NCI-H2029 treated with DMSO at 0.1 percent for 48 hours (cell line): Measurements from ENCODE around the gene PPP1R7.
A peak's percentile ranks its signal among the peaks of the same experiment; 100 is the strongest.

Experiments used
- DNase-seq: peaks from one replicate; lab custom pipeline; 2025; lab: John Stamatoyannopoulos, UW

PPP1R7 gene

DNA sequence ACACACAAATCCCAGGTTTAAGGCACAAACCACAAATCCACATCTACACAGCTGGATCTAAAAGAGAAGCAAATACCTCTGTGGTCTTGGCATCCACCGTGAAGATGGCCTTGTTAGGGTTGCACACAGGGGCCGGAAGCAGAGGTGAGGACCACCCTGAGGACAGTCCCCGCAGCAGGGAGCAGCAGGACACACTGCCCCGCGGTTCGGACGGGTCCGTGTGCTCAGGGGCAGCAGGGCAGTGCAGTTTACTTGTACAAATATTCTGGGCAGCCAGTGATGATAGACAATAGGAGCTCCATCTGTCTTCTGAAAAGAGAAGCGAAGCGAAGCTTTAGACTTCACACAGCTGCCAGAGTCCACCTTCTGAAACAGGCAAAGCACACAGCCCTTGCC lies 9.8 kb upstream of the PPP1R7 start:
- DNase-seq, result no peak

DNA sequence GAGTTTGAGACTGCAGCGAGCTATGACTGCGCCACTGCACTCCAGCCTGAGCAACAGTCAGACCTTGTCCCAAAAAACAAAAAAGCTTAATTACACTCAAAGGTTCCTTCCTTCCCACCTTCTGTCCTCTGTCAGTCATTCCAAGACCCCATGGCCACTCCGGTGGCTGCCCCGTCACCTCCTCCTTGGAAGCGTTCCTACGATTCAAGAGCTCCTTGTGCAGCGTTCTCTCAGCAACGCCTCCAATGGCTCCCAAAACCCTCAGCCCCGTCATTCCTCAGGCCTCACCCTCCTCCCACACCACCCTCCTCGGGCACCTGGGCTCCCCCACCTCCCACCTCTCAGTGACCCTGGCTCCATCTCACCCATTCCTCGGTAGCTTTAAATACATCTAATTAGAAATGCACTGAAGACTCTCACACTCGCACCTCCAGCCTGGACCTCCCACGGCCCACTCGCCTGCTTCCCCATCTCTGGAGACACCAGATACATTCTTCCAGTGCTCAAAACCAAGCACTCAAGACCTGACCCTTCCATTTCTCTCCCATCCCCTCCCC lies 9.0 kb upstream of the PPP1R7 start:
- no peak for DNase-seq

DNA sequence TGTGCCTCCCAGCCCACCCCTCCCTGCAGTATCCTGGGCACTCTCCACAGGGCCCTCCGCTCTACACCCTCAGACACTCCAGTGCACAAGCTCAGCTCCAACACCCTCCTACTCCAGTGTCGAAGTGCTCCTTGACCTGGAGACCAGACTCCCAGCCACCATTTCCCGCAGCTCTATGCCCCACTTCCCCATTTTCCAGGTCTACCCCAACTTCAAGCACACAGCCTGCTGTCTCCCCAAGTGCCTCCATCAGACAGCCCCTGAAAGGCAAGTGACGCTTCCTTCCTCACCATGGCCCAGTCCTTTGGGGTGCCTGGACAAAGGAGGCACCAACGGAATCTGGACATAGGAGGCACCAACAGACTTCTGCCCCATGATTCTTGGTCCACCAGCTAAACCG lies 8.2 kb upstream of the PPP1R7 start:
- no peak for DNase-seq

DNA sequence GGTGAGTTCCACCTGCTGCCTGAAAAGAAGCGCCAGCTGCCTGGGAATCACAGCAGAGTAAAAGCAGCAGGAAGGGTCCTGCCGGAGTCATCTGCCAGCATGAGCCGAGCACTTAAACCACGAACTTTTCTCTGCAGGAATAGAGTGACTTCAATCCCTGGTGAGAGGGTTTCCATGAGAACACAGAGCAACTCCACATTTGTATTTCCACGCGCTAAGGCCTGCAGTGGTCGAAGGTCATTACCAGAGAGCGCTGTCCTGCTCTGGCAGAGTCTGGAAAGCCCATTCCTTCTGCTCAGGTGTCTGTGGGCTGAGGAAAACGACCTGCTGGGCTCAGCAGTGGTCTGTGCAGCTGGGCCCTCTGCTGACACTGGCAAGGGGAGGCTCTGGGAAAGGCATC lies 7.7 kb upstream of the PPP1R7 start:
- no peak for DNase-seq

DNA sequence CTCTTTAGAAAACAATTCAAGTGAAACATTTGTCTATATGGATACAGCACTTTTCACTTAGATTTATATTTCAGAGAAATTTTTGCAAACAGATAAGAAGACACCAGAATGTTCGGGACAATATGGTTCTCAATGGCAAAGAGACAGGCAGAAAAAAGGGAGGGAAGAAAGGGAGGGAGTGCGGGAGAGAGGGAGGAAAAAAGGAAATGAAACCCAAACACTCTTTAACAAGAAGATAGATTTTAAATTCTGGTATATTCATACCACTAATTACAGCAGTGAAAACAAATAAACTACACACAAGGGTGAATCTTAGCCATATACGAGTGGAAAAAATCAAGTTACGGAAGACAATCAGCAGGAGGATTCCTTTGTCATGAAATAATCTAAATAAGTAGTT lies 4.0 kb upstream of the PPP1R7 start:
- no peak for DNase-seq

DNA sequence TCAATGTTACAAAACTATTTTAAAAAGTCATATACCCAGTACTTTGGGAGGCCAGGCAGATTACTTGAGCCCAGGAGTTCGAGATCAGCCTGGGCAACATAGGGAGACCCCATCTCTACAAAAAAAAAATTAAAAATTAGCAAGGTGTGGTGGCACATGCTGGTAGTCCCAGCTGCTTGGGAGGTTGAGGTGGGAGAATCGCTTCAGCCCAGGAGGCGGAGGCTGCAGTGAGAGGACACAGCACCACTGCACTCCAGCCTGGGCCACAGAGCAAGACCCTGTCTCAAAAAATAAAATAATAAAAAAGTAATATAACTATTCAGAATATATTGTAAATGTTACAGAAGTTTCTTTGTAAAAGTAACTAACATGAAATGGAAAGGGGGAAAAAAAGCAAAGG lies 2.9 kb upstream of the PPP1R7 start:
- no peak for DNase-seq

DNA sequence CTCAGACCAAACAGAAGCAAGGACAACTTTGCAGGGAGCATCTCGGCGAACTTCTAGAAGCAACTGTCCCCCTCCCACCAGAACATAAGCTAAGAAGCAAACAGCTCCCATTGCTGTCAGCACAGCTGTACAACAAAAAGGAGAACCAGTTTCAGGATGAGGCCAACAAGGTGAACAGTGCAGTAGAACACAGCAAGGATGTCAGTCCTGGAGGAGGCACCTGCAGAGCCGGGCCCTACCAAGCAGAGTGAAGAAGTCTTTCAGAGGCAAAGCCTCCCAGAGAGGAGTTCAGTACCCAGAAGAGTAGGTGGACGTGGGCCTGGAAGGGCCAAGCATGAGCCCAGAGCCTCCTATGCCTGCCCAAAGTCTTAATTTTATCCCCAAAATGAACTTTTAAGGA lies 2.0 kb upstream of the PPP1R7 start:
- DNase-seq, result no peak

DNA sequence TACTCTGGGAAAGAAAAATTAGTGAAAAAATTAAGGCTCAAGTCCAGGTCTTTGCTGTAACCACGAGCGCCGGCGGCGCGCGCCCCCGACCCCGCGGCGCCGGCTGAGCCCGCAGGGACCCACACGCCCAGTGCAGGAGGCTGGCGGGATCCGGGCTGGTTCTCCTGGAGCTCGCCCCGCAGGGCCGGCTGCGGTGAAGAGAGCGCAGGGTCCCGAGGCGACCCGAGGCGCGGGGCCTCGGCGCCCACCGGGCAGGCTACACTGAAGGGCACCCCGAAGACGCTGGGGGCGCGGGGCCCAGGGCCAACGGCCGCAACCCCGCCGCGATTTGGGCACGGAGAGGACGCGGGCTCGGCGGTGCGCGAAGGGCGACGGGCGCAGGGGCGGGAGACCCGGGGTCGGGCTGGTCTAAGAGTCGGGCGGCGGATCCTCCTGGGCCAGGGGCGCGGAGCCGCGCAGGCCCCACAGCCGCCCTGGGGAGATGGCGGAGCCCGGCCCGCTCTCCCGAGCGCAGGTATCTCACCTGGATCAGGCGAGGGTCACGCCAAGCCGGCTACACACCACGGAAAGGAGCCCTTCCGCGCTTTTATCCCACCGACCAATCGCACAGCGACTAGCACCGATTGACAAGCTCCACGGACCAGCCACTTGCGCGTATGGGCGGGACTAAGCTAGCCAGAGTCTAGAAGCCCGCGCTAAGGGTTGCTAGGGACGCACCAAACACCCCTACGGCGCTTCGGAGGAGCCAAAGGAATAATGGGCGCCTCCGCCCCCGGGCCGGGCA lies 1.2 kb upstream of the PPP1R7 start, which contains the start of gene PASK:
TSS of gene PASK (minus strand) at position 582 of the 784 bp plus-strand sequence. CDS start 6,440 bp downstream, outside the sequence.
- DNase-seq, result peak; percentile 90

DNA sequence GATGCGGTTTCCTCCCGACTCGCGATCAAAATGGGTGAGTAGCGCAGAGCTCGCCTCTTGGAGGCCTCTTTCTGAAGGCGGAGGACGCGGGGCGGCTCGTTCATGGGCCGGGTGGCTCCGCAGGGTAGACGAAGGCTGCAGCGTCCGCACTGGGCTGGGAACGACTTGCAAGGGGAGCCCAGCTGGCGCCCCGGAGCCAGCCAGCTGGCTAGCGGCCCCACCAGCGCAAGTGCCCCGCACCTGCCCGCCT lies 667 bp upstream of the PPP1R7 start:
- no peak for DNase-seq

DNA sequence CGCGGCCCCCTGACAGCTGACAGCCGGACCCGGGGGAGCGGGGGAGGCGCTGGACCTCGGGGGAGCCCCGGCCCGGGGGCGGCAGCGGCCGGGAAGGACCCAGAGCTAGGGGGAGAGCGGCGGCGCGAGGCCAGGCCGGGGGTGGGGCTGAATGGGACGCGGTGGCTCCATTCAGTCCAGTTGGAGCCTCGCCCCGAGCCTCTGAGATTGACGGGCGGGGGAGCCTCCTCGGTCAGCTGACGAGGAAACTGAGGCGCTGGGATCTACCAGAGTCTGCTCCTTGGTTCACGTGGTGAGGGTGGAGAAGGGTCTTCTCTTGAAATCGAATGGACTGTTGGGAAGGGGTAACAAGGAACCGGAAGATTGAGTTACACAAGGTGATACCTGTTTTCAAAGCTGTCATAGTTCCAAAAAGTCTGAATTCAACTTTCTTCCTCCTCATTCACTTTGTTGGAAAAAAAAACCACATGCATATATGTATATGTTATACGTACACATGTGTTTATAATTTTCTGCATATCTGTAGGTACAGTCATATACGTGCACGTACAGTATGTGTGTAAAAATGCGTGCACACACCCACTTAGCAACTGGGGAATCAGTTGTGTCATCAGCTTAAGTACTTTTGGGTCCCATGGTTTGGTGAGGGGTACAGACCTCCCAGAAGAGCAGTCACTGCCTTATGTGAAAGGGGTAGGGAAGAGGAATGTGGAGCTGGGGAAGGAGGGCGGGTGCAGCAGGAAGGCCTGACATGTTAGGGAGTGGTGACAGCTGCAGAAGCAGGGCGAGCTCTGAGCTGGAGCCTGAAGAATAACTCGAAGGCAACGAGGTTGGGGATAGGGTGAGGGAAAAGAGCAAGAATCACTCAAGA lies 628 bp downstream of the PPP1R7 start:
- no peak for DNase-seq

DNA sequence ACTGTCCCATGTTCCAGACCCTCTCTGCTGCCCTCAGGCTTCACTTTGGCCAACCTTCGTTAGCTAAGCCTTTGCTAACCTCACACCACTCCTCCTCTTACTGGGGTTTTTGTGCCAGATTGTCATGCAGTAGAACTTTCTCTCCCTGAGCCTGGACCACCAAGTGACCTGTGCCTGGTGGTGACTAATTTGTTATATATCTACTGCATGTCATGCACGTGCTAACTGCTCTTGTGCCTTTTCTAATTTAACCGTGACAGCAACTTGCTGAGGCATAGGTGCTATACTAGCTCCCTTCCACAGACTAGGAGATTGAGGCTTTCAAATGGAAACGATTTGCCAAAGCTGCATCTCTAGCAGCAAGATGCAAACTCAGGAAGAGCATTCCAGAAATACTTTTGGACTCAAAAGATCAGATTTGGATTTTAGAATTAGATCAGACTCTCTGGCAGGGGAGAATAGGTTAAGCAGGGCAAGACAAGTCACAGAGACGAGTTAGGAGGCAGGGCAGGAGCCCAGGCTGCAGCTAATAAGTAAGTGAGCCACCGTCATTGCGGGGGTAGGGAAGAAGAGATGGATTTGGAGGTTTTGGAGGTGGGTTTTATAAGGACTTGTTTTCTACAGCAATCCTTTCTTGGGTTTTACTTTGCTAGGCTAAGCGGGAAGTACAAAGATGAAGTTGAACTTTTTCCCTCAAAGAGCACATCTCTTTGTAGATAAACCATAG lies 1.8 kb downstream of the PPP1R7 start:
- DNase-seq, result no peak

DNA sequence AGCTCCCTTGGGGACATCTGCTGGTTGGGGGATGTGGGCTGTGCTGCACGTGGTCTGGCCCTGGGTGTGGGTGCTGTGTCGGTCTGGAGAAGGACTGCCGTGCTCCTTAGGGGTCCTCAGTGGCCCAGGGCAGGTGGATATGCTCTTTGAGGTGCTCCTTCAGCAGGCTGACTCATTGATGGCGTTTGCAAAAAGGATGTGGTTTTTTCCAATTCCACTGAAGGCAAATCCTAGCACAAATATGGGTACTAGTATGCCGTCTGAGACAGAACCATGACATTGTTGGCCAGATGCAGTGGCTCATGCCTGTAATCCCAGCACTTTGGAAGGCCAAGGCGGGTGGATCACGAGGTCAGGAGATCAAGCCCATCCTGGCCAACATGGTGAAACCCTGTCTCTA lies 3.3 kb downstream of the PPP1R7 start:
- no peak for DNase-seq

DNA sequence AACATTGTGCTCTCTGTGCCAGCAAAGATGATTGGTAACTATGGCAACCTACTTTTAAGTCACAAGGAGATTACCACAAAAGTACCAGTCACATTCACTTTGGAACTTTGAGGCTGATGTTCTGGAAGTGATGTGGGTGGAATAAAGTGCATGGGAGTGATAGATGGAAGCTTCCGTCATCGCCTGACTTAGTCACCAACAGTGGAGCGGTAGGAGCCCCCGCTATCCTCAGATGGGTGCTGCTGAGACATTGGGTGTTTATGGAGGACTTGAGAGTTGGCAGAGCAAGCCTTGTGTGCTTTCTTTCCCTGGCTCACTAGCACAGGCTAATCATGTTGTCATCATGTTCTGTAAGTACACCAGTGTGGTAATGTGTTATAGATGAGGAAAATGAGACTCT lies 4.6 kb downstream of the PPP1R7 start:
- DNase-seq, result no peak

DNA sequence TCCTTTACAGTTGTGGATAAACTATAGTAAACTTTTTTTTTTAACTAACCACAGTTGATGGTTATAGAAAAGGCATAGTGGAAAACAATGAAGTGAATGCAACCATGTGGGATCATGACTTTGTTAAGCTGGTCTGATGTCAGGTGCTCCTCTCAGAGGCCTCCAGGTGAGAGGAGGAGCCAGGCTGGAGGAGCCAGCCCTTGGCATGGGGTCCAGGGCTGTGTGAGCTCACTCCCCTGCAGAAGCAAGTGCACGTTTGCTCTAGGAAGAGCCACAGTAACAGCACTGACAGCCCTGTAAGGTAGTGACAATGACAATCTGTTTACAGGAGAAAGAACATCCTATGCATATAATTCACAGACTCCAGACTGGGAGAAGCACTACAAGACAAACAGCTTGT lies 5.7 kb downstream of the PPP1R7 start:
- DNase-seq, result no peak

DNA sequence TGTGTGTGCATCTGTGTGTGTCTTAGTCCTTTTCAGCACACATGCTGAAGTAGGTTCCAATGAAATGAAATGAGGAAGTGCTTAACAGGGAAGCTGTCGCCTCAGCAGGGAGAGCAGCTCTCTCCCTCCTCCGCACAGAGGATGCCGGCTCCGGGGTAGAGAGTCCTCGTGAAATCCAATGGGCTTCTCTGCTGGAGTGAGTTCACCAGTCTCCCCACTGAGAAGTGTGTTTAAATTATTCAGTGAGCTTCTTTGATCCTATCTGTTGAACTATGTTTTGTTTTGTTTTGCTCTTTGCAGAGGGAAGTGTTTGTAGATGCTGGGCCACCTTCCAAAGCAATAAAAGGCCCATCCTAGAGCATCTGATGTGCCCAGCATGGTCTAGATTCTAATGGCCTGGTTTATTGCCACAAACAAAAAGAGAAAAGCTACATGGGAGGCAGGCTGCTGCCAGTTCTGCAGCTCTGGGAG lies 6.7 kb downstream of the PPP1R7 start:
- peak; percentile 54 for DNase-seq

DNA sequence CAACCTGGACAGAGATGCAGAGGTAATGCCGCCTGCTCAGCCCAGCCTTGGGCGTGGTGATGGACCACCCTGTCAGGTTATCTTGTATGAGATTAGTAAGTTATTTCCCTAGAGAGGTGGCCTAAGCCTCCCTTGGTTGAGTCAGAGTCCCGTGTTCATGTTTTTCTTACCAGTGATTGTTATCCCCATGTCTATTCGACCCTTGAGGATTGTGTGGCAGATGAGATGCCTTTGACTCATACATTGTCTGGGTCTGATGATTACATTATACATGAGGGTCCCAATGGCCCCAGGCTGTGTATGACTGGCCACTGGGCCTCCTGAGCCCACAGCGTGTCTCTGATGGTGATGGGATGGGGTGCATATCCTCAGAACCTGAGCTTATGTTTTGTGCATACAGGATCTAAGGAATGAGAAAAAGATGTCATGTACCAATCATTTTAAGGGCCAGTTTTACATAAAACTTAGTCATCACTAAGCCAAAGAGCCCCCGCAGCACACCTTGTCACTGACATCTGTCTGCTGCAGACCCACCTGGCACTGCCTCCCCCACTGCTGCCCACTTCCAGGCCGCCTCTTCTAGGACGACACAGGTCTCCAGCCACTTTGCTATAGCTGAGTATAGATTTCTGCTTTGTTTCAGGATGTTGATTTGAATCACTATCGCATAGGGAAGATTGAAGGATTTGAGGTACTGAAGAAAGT lies 7.7 kb downstream of the PPP1R7 start:
- no peak for DNase-seq

DNA sequence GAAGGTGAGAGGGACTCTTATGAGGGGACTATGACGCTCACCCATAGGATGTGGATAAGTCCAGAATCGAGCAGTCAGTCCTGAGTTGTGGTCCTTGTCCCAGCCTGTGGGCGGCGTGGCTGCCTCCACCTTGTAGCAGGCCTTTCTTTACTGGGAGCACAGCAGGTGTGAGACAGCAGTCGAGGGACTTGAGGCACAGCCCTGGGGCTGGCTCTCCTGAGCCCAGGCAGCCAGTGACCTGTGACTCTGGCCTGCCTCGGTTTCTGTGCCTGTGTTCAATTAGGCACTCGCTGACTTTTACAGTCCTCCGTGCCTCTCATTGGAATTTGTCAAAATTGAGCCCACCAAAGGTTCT lies 8.3 kb downstream of the PPP1R7 start:
- no peak for DNase-seq

DNA sequence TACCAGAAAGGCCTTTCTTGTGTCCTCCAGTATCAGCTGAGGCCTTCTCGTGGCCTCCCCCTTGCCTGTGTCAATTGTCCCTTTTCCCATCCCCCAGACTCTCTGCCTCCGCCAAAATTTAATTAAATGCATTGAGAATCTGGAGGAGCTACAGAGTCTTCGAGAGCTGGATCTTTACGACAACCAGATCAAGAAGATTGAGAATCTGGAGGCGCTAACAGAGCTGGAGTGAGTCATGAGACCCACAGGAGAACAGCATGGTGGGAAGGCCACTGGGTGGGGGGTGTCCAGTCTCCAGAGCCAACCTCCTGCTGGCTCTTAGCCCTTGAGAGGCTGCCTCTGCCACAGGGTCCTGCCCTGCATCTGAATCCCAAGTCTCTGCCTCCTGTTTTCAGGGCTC lies 8.8 kb downstream of the PPP1R7 start:
- DNase-seq, result no peak

DNA sequence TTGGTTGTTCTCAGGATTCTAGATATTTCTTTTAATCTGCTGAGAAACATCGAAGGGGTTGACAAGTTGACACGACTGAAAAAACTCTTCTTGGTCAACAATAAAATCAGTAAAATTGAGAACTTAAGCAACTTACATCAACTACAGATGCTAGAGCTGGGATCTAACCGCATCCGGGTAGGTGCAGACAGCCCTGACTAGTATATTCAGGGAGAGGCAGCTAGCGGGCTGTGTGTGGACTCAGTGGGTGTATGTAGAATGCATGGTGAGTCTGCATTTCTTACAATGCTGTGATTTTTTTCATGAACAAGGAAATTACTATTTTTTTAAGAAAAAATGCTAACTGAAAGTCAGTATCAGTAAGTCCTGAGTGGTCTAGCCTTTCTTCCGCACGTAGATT lies 10.1 kb downstream of the PPP1R7 start:
- no peak for DNase-seq

DNA sequence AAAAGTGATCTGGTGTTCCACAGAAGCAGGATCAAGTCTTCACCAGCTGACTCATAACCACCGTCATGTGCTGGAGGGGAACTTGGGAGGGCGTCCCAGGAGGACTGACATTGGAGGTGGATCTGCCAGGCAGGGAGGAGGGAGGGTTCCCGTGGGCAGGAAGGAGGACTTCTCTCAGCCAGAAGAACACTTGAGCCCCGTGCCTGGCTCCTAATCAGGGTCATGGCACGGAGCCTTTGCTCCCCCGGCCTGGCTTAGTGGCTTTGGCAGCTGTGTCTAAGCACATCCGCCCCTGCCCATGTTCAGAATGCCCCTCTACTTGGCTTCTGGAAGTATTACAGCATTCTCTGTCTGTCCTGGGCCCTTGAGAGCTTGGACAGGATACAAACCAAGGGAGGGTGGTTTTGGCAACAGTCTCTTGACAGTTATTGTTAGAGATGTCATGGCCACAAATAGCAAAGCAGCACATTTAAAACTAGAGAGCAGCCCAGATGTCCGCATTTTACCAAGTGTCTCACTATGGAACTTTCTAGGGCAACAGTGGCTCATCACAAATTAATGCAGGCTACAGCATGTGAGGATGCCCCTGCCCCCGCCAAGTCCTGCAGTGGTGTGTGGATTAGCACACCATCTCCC lies 11.5 kb downstream of the PPP1R7 start:
- DNase-seq, result peak; percentile 39

DNA sequence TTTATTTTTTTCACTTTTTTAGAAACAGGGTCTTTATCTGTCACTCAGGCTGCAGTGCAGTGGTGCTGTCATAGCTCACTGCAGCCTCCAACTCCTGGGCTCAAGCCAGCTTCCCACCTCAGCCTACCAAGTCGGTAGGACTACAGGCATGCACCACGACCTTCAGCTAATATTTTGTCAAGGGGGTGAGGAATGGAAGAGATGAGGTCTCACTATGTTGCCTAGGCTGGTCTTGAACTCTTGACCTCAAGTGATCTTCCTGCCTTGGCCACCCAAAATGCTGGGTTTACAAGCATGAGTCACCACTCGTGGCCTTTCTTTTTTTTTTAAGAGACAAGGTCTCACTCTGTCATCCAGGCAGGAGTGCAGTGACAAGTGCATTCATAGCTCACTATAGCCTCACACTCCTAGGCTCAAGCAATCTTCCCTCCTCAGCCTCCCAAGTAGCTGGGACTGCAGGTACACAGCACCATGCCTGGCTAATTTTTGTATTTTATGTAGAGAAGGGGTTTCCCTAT lies 13.4 kb downstream of the PPP1R7 start:
- DNase-seq, result no peak
